IPS-11a (cell line): Measurements from ENCODE around the gene ALDH16A1.

ENCODE experiments used
- H3K4me3 ChIP-seq: one replicate; pipeline ENCODE4 v1.5.1; 2013; ENCODE audit warnings: low read depth, low read length, control low read depth

The ALDH16A1 gene

DNA sequence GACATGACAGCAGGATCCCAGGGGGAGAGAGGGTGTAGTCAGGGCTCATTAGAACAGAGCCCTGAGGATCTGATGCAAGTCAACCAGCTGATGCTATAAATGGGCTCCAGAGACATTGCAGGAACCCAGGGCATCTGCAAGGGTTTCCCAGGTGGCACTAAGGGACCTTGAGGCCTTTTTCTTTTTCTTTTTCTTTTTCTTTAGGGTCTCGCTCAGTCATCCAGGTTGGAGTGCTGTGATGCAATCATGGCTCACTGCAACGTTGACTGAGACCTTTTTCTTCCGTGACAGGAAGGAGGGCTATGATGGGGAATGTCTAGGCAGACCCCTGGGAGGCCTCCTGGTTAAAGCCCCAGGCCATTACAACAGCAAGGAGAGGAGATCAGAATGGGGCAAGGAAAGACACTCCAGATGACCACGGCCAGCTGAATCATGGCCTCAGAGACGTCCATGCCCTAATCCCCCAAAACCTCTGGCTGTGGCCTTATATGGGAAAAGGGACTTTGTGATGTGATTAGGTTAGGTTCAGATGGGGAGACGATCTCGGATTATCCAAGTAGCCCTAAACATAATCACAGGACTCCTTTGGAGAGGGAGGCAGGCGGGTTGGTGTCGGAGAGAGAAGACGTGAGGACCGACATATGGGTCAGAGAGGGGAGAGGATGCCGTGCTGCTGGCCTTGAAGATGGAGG lies 54.9 kb downstream of the ALDH16A1 start:
- no peak overlapping the region for H3K4me3 ChIP-seq

DNA sequence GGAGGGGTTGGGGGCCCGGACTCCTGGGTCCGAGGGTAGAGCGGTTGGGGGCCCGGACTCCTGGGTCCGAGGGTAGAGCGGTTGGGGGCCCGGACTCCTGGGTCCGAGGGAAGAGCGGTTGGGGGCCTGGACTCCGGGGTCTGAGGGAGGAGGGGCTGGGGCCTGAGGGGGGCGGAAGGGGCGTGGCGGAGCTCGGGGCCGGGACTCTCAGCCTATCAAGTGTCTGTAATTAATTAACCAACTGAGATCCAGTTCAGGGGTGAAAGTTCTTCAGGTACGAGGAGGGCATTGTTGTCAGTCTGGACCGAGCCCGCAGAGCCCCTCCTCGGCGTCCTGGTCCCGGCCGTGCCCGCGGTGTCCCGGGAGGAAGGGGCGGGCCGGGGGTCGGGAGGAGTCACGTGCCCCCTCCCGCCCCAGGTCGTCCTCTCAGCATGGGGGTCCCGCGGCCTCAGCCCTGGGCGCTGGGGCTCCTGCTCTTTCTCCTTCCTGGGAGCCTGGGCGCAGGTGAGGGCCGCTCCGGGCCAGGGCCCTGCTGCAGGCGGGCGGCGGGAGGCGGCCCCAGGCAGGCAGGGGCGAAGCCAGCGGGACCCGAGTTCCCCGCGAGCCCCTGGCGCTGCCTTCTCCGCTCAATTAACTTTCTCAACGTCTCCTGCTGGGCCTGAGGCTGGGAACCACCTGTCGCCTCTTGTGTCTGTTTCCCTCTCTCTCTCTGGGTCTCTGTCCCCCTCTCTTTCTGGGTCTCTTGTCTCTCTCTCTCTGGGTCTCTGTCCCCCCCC lies 60.1 kb downstream of the ALDH16A1 start:
- peak overlapping the region; percentile 60 for H3K4me3 ChIP-seq

DNA sequence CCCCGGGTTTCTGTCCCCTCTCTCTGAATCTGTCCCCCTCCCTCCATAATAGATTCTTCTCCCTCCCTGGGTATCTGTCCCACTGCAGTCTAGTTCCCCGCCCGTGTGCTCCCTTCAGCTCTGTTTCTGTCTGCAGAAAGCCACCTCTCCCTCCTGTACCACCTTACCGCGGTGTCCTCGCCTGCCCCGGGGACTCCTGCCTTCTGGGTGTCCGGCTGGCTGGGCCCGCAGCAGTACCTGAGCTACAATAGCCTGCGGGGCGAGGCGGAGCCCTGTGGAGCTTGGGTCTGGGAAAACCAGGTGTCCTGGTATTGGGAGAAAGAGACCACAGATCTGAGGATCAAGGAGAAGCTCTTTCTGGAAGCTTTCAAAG lies 60.7 kb downstream of the ALDH16A1 start:
- no peak overlapping the region for H3K4me3 ChIP-seq

DNA sequence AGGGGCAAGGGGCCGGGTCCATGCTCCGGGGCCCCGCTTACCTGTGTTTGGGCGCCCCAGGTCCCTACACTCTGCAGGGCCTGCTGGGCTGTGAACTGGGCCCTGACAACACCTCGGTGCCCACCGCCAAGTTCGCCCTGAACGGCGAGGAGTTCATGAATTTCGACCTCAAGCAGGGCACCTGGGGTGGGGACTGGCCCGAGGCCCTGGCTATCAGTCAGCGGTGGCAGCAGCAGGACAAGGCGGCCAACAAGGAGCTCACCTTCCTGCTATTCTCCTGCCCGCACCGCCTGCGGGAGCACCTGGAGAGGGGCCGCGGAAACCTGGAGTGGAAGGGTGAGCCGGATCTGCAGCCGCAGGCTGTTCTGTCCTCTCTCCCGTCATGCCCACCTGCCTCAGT lies 61.1 kb downstream of the ALDH16A1 start:
- no peak overlapping the region for H3K4me3 ChIP-seq

DNA sequence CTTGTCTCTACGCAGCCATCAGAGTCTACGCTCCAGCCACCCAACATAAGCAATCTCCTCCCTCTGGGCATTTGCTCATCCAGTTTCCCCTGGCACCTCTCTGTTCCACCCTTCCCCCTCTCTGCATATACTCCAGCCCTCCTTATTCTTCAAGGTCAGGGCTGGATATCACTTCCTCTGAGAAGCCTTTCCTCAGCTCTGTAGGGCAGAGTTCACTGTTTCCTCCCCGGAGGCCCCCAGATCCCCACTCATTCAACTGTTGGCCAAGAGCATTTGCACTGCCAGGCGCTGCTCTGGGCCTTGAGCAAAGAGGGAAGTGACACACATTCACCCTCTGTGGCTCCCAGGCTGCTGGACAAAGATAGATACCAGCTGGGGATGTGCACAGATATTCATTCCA lies 62.7 kb downstream of the ALDH16A1 start:
- no peak overlapping the region for H3K4me3 ChIP-seq

DNA sequence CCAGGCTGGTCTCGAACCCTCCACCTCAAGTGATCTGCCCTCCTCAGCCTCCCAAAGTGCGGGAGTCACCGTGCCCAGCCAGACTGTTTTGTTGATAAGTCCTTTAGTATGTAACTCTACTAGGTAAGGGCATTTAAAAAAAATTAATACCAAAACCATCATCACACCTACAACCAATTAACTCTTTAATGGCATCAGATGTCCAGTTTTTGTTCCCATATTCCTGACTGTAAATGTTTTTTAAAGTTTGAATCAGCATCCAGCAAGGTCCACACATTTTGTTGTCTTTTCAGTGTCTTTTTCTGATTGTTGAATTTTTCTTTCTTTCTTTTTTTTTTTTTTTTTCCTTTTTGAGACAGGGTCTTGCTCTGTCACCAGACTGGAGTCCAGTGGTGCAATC lies 65.0 kb downstream of the ALDH16A1 start:
- no peak overlapping the region for H3K4me3 ChIP-seq
